Activated naive CD8-positive, alpha-beta T cell treated with anti-CD3 and anti-CD28 coated beads, Interleukin-2, amount 10 ng/mL, durations not matched to agents 7 days and 5 days (primary cell): ENCODE results near the gene FAM50B. TPM values are rescaled to one million over a fixed set of nuclear protein-coding genes. Genes with fewer than 3 reads are reported as not detected.

Source experiments
- ATAC-seq: fragments of 150-1000 bp; cut with Tn5 transposase; one replicate; pipeline ENCODE4 v1.10.0; 2021; ENCODE audit warnings: low read depth, moderate library complexity
- POLR2A ChIA-PET: fragments of 350-600 bp; sonication (Branson Sonifier 250); formaldehyde crosslinking; loops from one replicate; lab custom pipeline; 2021; ENCODE audit warnings: antibody characterized with exemption; lab: Charles Lee
- DNase-seq: peaks from one replicate; pipeline ENCODE4 v3.0.0; 2021
- H3K27ac Mint-ChIP-seq: one replicate; pipeline ENCODE4 v1.8.0; 2022; ENCODE audit warnings: mild to moderate bottlenecking, mixed read lengths
- H3K27me3 Mint-ChIP-seq: one replicate; pipeline ENCODE4 v1.8.0; 2022; ENCODE audit warnings: mild to moderate bottlenecking, moderate library complexity, mixed read lengths
- H3K36me3 Mint-ChIP-seq: one replicate; pipeline ENCODE4 v1.8.0; 2021; ENCODE audit warnings: mild to moderate bottlenecking, mixed read lengths
- H3K4me1 Mint-ChIP-seq: one replicate; pipeline ENCODE4 v1.8.0; 2021; ENCODE audit warnings: mixed read lengths
- H3K4me3 Mint-ChIP-seq: one replicate; pipeline ENCODE4 v1.8.0; 2022; ENCODE audit warnings: mild to moderate bottlenecking, moderate library complexity, mixed read lengths
- H3K9me3 Mint-ChIP-seq: one replicate; pipeline ENCODE4 v1.8.0; 2021; ENCODE audit warnings: mixed read lengths
- total RNA-seq, 2 experiments: library from RNA; stranded (reverse); gene quantifications; one replicate each; pipeline ENCODE4 v1.2.3, GENCODE V29; 2021

FAM50B gene
- total RNA-seq, 2 experiments from 2014 or later: 8.2 to 11.2 TPM

DNA sequence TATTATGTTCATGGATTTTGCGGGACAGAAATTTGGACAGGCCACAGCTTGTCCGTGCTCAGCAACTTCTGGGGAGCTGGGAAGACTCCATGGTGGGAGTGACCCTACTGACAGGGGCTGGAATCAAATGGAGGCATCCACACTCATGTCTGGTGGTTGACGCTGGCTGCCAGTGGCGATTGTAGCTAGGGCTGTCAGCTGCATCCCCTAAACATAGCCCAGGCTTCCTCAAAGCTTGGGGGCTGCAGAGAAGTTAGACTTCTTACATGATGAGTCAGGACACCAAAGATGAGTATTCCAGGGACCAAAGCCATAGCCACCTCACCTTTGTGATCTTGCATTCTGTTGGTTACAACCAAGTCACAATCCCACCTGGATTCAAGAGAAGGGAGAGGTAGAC lies 18.4 kb upstream of the FAM50B start:
- Mint-ChIP-seq H3K4me1 (no peaks in the 10 kb centered on the region), H3K27me3 (peaks cover 4% of the 10 kb centered on the region), H3K4me3 (no peak overlapping the region), H3K9me3 (no peaks in the 10 kb centered on the region), H3K36me3 (no peaks in the 10 kb centered on the region), H3K27ac (no peak overlapping the region)
- POLR2A ChIA-PET: no interaction called here
- no peak for ATAC-seq
- DNase-seq: no peak

- Mint-ChIP-seq H3K27me3 (peaks cover 9% of the 10 kb centered on the region), H3K4me1 (no peaks in the 10 kb centered on the region), H3K27ac (no peak overlapping the region), H3K4me3 (no peak overlapping the region), H3K36me3 (no peaks in the 10 kb centered on the region), H3K9me3 (no peaks in the 10 kb centered on the region)
- ATAC-seq (no peak), DNase-seq (no peak)
- POLR2A ChIA-PET: no interaction called here
Measured at GRCh38 chr6:3831761-3832530, 17.2 kb upstream of the FAM50B start.

GRCh38 chr6:3835055-3835731 lies 14.0 kb upstream of the FAM50B start:
- Mint-ChIP-seq H3K4me3 (no peak overlapping the region), H3K27ac (no peak overlapping the region), H3K9me3 (no peaks in the 10 kb centered on the region), H3K27me3 (peaks cover 12% of the 10 kb centered on the region), H3K36me3 (no peaks in the 10 kb centered on the region), H3K4me1 (no peaks in the 10 kb centered on the region)
- ATAC-seq (no peak), DNase-seq (no peak)
- POLR2A ChIA-PET: no interaction called here

DNA sequence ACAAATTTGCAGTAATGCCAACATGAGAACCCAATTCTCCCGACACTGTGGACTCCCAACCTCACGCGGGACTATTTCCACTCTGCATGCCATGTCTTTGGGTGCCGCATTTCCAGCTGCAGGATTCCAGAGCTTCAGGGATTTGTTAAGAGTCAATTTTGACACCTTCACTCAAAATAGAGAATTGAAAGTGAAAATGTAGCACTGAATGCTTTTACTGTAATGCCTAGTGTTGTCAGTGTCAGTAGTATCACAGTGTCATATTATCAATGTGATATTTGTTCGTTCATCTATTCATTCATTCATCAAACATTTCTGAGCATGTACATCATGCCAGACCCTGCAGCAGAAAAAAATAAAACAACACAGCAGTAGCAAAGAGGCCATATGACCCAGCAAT lies 13.4 kb upstream of the FAM50B start:
- DNase-seq (no peak), ATAC-seq (no peak)
- POLR2A ChIA-PET: no interaction called here
- Mint-ChIP-seq H3K9me3 (no peaks in the 10 kb centered on the region), H3K4me1 (no peaks in the 10 kb centered on the region), H3K27me3 (peaks cover 12% of the 10 kb centered on the region), H3K36me3 (no peaks in the 10 kb centered on the region), H3K27ac (no peak overlapping the region), H3K4me3 (no peak overlapping the region)

- H3K4me3 Mint-ChIP-seq: no peak overlapping the region
- H3K4me1 Mint-ChIP-seq: no peaks in the 10 kb centered on the region
- H3K27ac Mint-ChIP-seq: no peak overlapping the region
- DNase-seq: no peak
- POLR2A ChIA-PET: no interaction called here
- ATAC-seq: no peak
- H3K9me3 Mint-ChIP-seq: no peaks in the 10 kb centered on the region
- peaks cover 12% of the 10 kb centered on the region for H3K27me3 Mint-ChIP-seq
- H3K36me3 Mint-ChIP-seq: no peaks in the 10 kb centered on the region
Measured at GRCh38 chr6:3836566-3836965, 12.6 kb upstream of the FAM50B start.

DNA sequence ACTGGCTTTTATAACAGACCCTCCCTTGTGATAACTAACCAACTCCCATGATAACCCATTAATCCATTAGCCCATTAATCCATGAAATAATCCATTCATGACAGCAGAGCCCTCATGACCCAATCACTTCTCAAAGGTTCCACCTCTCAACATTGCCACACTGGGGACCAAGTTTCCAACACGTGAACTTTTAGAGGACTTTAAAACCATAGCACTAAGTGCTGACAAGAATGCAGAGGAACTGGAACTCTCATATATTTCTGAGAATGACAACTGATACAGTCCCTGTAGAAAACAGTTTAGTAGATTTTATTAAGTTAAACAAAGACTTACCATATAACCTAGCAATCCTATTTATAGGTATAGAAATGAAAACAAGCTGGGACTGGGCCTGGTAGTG lies 11.4 kb upstream of the FAM50B start:
- no peak overlapping the region for H3K27ac Mint-ChIP-seq
- ATAC-seq: no peak
- no peaks in the 10 kb centered on the region for H3K9me3 Mint-ChIP-seq
- H3K36me3 Mint-ChIP-seq: no peaks in the 10 kb centered on the region
- no peak for DNase-seq
- H3K4me3 Mint-ChIP-seq: no peak overlapping the region
- POLR2A ChIA-PET: no interaction called here
- H3K27me3 Mint-ChIP-seq: peaks cover 8% of the 10 kb centered on the region
- no peaks in the 10 kb centered on the region for H3K4me1 Mint-ChIP-seq

GRCh38 chr6:3838992-3839867 lies 9.9 kb upstream of the FAM50B start:
- DNase-seq (no peak), ATAC-seq (no peak)
- no peaks in the 10 kb centered on the region for H3K9me3 Mint-ChIP-seq
- POLR2A ChIA-PET: no interaction called here
- no peak overlapping the region for H3K27ac Mint-ChIP-seq
- no peaks in the 10 kb centered on the region for H3K4me1 Mint-ChIP-seq
- no peaks in the 10 kb centered on the region for H3K36me3 Mint-ChIP-seq
- H3K4me3 Mint-ChIP-seq: no peak overlapping the region
- peaks cover 8% of the 10 kb centered on the region for H3K27me3 Mint-ChIP-seq

GRCh38 chr6:3841066-3841454 lies 8.1 kb upstream of the FAM50B start:
- Mint-ChIP-seq H3K27me3 (peaks cover 8% of the 10 kb centered on the region), H3K4me3 (no peak overlapping the region), H3K27ac (no peak overlapping the region), H3K9me3 (no peaks in the 10 kb centered on the region), H3K4me1 (no peaks in the 10 kb centered on the region), H3K36me3 (no peaks in the 10 kb centered on the region)
- POLR2A ChIA-PET: interaction anchor here (0.9 kb wide), 1 partner anchor 8 kb away, joined by 3 read pairs; the partner anchor contains the start of gene FAM50B
- DNase-seq (no peak), ATAC-seq (no peak)

- ATAC-seq (no peak), DNase-seq (no peak)
- Mint-ChIP-seq H3K4me3 (no peak overlapping the region), H3K27me3 (peaks cover 3% of the 10 kb centered on the region), H3K36me3 (no peaks in the 10 kb centered on the region), H3K4me1 (no peaks in the 10 kb centered on the region), H3K9me3 (no peaks in the 10 kb centered on the region), H3K27ac (no peak overlapping the region)
- POLR2A ChIA-PET: no interaction called here
Measured at GRCh38 chr6:3841711-3842565, 7.2 kb upstream of the FAM50B start.

GRCh38 chr6:3843379-3844096 lies 5.6 kb upstream of the FAM50B start:
- peaks cover 10% of the 10 kb centered on the region for H3K4me1 Mint-ChIP-seq
- no peak overlapping the region for H3K4me3 Mint-ChIP-seq
- DNase-seq (no peak), ATAC-seq (no peak)
- H3K9me3 Mint-ChIP-seq: no peaks in the 10 kb centered on the region
- no peaks in the 10 kb centered on the region for H3K36me3 Mint-ChIP-seq
- no peak overlapping the region for H3K27ac Mint-ChIP-seq
- H3K27me3 Mint-ChIP-seq: no peaks in the 10 kb centered on the region
- POLR2A ChIA-PET: no interaction called here

DNA sequence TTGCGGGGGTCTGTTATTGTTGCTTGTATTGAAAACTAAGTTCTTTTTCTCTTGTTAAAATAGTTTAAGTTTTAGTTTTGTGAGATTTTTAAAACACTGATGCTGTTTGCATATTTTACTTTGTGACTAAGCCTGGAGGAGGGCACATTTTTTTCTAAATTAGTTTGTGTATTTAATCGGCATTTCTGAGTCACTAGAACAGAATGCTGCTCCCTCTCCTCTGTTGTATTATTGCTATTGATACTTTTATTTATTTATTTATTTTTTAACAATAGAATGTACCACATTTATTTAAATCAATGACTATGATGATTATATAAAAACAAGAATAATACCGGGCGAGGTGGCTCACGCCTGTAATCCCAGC lies 5.1 kb upstream of the FAM50B start:
- Mint-ChIP-seq H3K4me3 (no peak overlapping the region), H3K27me3 (no peaks in the 10 kb centered on the region), H3K36me3 (no peaks in the 10 kb centered on the region), H3K9me3 (no peaks in the 10 kb centered on the region), H3K4me1 (peaks cover 13% of the 10 kb centered on the region), H3K27ac (no peak overlapping the region)
- ATAC-seq (no peak), DNase-seq (no peak)
- POLR2A ChIA-PET: no interaction called here

GRCh38 chr6:3847521-3847920 lies 1.7 kb upstream of the FAM50B start:
- POLR2A ChIA-PET: no interaction called here
- H3K36me3 Mint-ChIP-seq: peaks cover 1% of the 10 kb centered on the region
- H3K27me3 Mint-ChIP-seq: no peaks in the 10 kb centered on the region
- peaks cover 13% of the 10 kb centered on the region for H3K4me1 Mint-ChIP-seq
- no peak overlapping the region for H3K27ac Mint-ChIP-seq
- no peak overlapping the region for H3K4me3 Mint-ChIP-seq
- DNase-seq (no peak), ATAC-seq (no peak)
- H3K9me3 Mint-ChIP-seq: no peaks in the 10 kb centered on the region
